ENCODE results near the gene TNFRSF13B.
"Not testable (repeated sequence)": the region's sequence is repeated elsewhere in the genome, so short reads cannot be mapped to it uniquely, and the experiment has no call there.

TNFRSF13B gene

DNA sequence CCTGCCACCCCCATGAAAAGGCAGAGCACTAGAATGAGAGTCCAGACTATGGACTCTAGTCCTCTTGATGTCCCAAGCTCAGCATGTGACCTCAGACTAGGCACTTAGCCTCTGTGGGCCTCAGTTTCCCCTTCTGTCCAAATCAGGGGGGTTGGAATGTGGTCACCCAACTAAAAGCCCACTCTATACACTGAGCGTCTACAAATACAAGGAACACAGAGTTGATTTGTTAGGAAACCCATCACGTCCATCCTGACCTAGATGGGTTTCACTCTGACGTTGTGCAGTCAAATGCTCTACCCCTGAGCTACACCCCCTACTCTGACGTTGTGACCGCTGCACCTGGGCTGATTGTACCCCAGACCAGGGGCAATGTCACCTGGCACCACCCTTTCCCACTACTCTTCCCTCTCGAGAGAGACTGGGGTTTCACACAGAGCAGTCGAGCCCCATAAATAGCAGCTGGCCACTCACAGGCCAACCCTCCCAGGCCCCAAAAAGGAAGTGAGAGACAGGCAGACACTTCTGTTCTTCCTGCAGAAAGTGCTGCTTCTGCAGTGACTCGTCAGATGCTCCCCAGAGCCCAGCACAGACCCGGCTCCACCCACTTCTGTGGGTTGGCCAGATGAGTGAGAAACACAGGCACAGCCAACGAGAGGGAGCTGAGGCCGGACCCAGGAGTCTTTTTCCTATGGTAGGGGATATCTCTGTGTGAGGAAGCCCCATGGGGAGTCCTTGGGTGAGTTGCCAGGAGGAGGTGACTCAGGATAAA lies 16.1 kb upstream of the TNFRSF13B start:
- H3K4me3 ChIP-seq (ENCODE audit: low read depth, low read length) = no peak overlapping the region
- TF ChIP-seq, protein P1, sequence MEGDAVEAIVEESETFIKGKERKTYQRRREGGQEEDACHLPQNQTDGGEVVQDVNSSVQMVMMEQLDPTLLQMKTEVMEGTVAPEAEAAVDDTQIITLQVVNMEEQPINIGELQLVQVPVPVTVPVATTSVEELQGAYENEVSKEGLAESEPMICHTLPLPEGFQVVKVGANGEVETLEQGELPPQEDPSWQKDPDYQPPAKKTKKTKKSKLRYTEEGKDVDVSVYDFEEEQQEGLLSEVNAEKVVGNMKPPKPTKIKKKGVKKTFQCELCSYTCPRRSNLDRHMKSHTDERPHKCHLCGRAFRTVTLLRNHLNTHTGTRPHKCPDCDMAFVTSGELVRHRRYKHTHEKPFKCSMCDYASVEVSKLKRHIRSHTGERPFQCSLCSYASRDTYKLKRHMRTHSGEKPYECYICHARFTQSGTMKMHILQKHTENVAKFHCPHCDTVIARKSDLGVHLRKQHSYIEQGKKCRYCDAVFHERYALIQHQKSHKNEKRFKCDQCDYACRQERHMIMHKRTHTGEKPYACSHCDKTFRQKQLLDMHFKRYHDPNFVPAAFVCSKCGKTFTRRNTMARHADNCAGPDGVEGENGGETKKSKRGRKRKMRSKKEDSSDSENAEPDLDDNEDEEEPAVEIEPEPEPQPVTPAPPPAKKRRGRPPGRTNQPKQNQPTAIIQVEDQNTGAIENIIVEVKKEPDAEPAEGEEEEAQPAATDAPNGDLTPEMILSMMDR (IDR thresholded peaks at IDR 0.05; ENCODE audit: control insufficient read depth, extremely low read depth, insufficient read depth) = no peak

DNA sequence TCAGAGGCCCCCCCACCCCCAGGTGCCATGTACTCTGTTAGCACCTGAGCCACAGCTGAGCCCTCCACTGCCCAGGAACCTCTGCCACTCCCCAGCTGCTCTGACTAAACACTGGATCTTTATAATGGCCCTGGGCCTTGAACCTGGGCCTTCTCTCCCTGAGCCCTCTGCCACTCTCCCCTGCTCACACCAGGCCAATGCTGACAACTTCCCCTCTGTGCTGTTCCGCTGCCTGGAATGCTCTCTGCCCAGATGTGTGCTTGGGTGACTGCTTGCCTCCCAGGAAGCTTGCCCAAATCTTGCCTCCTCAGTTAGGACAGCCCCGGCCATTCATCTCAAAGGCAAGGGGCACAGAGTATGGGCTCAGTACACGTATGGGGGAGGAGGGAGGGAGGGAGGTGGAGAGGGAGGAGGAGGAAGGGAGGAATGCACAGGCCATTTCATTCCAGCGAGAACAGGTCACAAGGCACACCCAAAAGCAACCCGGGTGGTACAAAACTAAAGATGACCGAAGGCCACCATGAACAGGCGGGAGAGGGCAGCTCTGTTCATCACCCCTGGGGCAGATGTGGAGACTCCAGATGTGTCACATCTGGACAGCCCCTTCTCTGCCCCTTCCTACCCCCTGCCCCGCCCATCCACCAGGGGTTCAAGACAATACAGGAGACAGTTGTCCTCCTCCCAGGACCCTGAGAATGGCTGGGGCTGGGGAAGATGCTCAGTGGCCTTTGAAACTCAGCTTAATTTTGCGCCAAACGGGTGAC lies 15.3 kb upstream of the TNFRSF13B start:
- no peak for DNase-seq (ENCODE audit: low read depth)
- H3K4me3 ChIP-seq (ENCODE audit: low read depth, low read length) = no peak overlapping the region
- TF ChIP-seq, protein P1 (IDR thresholded peaks at IDR 0.05; ENCODE audit: control insufficient read depth, extremely low read depth, insufficient read depth) = no peak

More for the DNA sequence above, 16.1 kb upstream of the TNFRSF13B start:
- DNase-seq (ENCODE audit: low read depth) = no peak

DNA sequence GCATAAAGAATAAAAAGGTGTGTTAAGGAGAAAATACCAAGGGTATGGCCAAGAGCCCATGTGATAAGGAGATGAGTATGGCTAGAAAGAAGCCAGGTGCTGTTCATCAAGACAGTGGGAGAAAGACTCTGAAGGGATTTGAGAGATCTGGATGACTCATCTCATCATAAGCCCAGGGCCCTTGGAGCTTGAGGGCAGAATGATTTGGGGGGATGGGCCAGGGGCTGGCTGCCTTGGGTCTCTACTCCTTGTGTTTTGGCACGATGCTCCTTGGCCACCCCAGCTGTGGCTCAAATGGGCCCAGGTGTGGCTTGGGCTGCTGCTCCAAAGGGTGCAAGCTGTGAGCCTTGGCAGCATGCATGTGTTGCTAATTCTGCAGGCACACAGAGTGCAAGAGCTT lies 14.5 kb upstream of the TNFRSF13B start:
- TF ChIP-seq, protein P1 (IDR thresholded peaks at IDR 0.05; ENCODE audit: control insufficient read depth, extremely low read depth, insufficient read depth) = no peak
- DNase-seq (ENCODE audit: low read depth) = no peak
- no peak overlapping the region for H3K4me3 ChIP-seq (ENCODE audit: low read depth, low read length)

DNA sequence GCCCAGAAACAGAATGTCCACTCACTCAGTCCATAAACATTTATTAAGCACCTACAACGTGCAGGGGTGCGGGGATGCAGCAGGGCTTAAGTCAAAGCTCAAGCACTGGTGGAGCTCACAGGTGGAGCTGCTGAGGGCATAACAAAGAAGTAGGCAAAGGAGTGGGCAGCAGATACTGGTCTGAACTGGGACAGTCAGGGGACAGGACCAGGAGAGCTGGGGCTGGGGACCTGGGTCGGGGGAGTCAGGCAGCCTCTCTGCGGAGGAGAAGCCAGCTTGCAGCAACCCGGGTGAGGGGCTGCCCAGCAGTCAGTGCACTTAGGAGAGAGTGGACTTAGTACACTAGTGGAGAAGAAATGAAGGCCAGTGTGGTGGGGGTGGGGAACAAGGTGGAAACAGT lies 10.0 kb upstream of the TNFRSF13B start:
- H3K4me3 ChIP-seq (ENCODE audit: low read depth, low read length) = no peak overlapping the region
- TF ChIP-seq, protein P1 (IDR thresholded peaks at IDR 0.05; ENCODE audit: control insufficient read depth, extremely low read depth, insufficient read depth) = no peak
- no peak for DNase-seq (ENCODE audit: low read depth)

DNA sequence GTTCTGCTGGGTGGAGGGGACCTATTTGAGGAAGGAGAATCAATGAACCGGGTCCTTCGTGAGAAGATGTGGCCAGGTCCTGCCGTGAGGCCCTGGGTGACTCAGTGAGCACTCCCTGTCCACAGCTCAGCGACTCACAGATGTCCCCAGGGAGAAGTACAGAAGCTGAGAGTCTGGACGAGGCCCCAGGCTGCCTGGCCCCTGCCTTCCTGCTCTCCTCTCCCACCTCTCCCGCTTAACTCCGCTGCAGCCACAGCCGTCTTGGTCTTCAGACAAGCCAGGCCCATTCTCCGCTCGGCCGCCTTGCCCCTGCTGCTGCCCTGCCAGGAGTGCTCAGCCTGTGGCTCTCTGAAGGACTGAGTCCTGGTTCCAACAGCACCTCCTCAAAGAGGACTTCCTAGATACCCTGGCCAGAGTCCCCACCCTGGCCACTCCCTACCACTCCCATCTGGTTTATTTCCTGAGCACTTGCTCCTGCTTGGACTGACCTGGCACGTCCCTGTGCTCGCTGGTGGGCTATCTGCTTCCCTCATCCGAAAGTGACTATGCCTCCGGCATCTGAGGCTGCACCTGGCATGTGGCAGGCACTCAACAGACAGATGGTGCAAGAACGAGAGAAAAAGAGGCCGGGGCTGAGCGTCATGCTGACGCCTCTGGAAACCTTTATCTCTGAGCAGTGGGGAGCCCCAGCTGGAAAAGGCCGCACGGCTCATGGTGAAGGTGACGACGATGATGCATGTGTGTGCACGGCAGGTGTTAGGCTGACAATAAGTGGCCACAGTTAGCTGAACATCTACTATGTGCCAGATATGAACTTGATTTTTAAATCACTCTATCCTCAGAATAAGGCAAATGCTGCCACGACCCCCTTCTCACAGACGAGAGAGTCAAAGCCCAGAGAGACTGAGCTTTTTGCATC lies 9.2 kb upstream of the TNFRSF13B start:
- no peak for DNase-seq (ENCODE audit: low read depth)
- no peak overlapping the region for H3K4me3 ChIP-seq (ENCODE audit: low read depth, low read length)
- TF ChIP-seq, protein P1 (IDR thresholded peaks at IDR 0.05; ENCODE audit: control insufficient read depth, extremely low read depth, insufficient read depth) = no peak

DNA sequence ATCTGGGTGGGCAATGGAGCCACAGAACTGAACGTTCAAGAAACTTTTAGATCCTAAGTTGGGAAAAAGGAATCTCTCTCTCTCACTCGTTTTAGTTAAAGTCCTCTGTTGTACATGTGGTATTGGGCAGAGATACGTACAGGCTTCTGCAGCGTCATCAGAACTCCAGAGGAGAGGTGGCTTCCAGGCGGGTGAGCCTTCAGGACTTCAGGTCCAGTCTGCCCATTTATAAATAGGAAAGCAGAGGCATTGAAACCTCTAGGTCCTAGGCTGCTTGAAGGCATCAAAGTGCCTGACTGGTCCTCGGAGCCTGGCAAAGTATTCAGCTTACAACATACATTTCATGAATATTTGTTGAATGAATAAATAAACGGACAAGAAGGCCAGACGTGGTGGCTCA lies 8.1 kb upstream of the TNFRSF13B start:
- no peak for DNase-seq (ENCODE audit: low read depth)
- TF ChIP-seq, protein P1 (IDR thresholded peaks at IDR 0.05; ENCODE audit: control insufficient read depth, extremely low read depth, insufficient read depth) = no peak
- no peak overlapping the region for H3K4me3 ChIP-seq (ENCODE audit: low read depth, low read length)

DNA sequence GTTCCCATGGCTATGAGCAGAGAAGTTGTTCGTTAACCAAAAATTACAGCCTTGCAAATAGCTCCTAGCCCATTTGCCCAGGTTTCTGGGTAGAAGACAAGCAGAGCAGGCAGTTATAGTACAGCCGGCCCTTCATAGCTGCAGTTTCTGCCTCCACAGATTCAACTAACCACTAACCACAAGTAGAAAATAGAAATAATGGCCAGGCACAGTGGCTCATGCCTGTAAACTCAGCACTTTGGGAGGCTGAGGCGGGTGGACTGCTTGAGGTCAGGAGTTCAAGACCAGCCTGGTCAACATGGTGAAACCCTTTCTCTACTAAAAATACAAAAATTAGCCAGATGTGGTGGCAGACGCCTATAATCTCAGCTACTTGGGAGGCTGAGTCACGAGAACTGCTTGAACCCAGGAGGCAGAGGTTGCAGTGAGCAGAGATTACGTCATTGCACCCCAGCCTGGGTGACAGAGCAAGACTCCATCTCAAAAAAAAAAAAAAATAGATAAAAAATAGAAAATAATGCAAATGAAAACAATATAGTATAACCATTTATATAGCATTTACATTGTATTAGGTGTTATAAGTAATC lies 7.4 kb upstream of the TNFRSF13B start:
- DNase-seq (ENCODE audit: low read depth); H3K4me3 ChIP-seq (ENCODE audit: low read depth, low read length): not testable (repeated sequence)
